ENCODE data around the gene GDF15.

The GDF15 gene

GRCh38 chr19:18427080-18427742 is 41.3 kb downstream of the GDF15 start:
- Mint-ChIP-seq H3K4me1 (peaks cover 38% of the 10 kb centered on the region), H3K4me3 (peak overlapping the region; percentile 4), H3K36me3 (ENCODE audit: insufficient read depth) (peaks cover 23% of the 10 kb centered on the region), H3K27ac (ENCODE audit: low read depth) (peak overlapping the region; percentile 85), H3K9me3 (no peaks in the 10 kb centered on the region), H3K27me3 (no peaks in the 10 kb centered on the region)
- ATAC-seq (replicated peaks; ENCODE audit: extremely low read depth, poor library complexity, severe bottlenecking): no peak
- no peak for DNase-seq (ENCODE audit: low spot score in 2 of 2)

- Mint-ChIP-seq H3K4me1 (peaks cover 32% of the 10 kb centered on the region), H3K27me3 (no peaks in the 10 kb centered on the region), H3K4me3 (no peak overlapping the region), H3K27ac (ENCODE audit: low read depth) (peak overlapping the region; percentile 85), H3K9me3 (no peaks in the 10 kb centered on the region), H3K36me3 (ENCODE audit: insufficient read depth) (peaks cover 24% of the 10 kb centered on the region)
- ATAC-seq (replicated peaks; ENCODE audit: extremely low read depth, poor library complexity, severe bottlenecking) (no peak), DNase-seq (ENCODE audit: low spot score in 2 of 2) (no peak)
These were observed 41.8 kb downstream of the GDF15 start for GRCh38 chr19:18427743-18428113.

DNA sequence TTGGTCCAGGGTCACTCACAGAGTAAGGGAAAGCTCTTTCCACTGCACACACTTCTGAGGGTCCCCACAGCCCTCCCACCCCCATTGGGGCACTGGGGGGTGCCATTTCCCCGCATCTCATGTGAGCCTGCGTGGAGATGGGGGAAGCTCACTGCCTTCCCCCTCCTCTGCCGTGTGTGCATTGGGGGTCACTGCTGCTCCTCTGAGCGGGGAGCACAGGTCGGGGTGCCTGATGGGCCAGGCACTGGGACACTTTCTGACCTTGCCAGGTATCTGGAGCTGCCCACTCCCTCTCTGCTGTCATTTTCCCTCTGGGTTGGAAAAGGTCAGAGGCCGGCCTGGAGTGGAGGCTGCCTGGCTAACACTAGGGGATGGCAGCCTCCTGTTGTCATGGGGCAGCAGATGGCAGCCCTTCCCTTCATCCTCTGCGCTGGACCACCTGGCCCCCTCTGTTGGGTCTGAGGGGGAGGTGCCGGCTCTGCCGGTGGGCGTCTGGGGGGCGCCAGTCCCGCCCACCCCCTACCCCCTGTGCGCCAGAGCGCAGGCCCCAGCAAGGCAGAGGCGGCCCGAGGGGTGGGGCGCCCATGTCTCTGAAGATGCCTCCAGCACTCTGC is 42.3 kb downstream of the GDF15 start:
- H3K27me3 Mint-ChIP-seq: no peaks in the 10 kb centered on the region
- no peaks in the 10 kb centered on the region for H3K9me3 Mint-ChIP-seq
- peaks cover 27% of the 10 kb centered on the region for H3K4me1 Mint-ChIP-seq
- H3K27ac Mint-ChIP-seq (ENCODE audit: low read depth): peak overlapping the region; percentile 85
- DNase-seq (ENCODE audit: low spot score in 2 of 2) (no peak), ATAC-seq (replicated peaks; ENCODE audit: extremely low read depth, poor library complexity, severe bottlenecking) (no peak)
- H3K4me3 Mint-ChIP-seq: peak overlapping the region; percentile 59
- peaks cover 25% of the 10 kb centered on the region for H3K36me3 Mint-ChIP-seq (ENCODE audit: insufficient read depth)

- Mint-ChIP-seq H3K27ac (ENCODE audit: low read depth) (peak overlapping the region; percentile 85), H3K4me3 (peak overlapping the region; percentile 59), H3K4me1 (peaks cover 19% of the 10 kb centered on the region), H3K27me3 (no peaks in the 10 kb centered on the region), H3K9me3 (no peaks in the 10 kb centered on the region), H3K36me3 (ENCODE audit: insufficient read depth) (peaks cover 22% of the 10 kb centered on the region)
- peak; percentile 86 for ATAC-seq (replicated peaks; ENCODE audit: extremely low read depth, poor library complexity, severe bottlenecking)
- DNase-seq (ENCODE audit: low spot score in 2 of 2): peak; percentile 86 to 91
These were observed 43.1 kb downstream of the GDF15 start for GRCh38 chr19:18428787-18429674.

- H3K9me3 Mint-ChIP-seq: no peaks in the 10 kb centered on the region
- peaks cover 26% of the 10 kb centered on the region for H3K36me3 Mint-ChIP-seq (ENCODE audit: insufficient read depth)
- no peaks in the 10 kb centered on the region for H3K27me3 Mint-ChIP-seq
- H3K4me3 Mint-ChIP-seq: peak overlapping the region; percentile 59
- DNase-seq (ENCODE audit: low spot score in 2 of 2): no peak
- peaks cover 11% of the 10 kb centered on the region for H3K4me1 Mint-ChIP-seq
- peak; percentile 9 for ATAC-seq (replicated peaks; ENCODE audit: extremely low read depth, poor library complexity, severe bottlenecking)
- H3K27ac Mint-ChIP-seq (ENCODE audit: low read depth): peak overlapping the region; percentile 85
These were observed 43.9 kb downstream of the GDF15 start for GRCh38 chr19:18429717-18430416.

DNA sequence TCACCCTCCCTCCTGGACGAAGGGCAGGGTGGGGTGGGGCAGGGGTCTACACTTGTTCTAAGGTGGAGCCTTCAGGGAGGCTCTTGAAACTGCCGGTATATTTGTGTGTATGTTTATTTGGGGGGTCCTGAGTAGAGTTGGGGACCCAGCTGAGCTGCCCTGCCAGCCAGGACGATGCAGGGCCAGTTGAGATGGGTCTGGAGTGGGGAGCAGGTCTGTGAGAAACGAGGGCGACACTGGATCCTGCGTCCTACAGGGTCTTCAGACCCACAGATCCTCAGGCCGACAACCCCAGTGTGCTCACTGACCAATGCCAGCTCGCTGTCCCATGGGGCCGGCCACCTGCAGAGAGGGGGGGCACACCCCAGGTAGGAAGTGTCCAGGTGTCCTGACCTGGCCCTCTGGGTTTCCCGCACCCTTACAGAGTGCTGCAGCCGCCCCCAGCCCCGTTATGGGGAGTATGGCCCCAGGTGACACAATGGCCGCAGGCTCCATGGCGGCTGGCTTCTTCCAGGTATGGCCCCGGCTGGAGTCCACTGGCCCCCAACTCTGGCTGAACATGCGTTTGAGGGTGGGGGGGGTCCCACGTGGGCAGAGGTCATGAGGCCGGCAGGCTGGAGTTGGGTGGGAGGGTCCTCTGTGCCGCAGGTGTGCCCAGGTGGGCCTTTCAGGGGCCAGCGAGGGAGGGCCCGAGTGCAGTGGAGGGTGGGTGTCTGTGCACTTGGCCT is 44.6 kb downstream of the GDF15 start:
- Mint-ChIP-seq H3K36me3 (ENCODE audit: insufficient read depth) (peaks cover 27% of the 10 kb centered on the region), H3K27me3 (no peaks in the 10 kb centered on the region), H3K4me1 (peaks cover 7% of the 10 kb centered on the region), H3K27ac (ENCODE audit: low read depth) (peak overlapping the region; percentile 85), H3K4me3 (peak overlapping the region; percentile 59), H3K9me3 (no peaks in the 10 kb centered on the region)
- ATAC-seq (replicated peaks; ENCODE audit: extremely low read depth, poor library complexity, severe bottlenecking) (no peak), DNase-seq (ENCODE audit: low spot score in 2 of 2) (no peak)

DNA sequence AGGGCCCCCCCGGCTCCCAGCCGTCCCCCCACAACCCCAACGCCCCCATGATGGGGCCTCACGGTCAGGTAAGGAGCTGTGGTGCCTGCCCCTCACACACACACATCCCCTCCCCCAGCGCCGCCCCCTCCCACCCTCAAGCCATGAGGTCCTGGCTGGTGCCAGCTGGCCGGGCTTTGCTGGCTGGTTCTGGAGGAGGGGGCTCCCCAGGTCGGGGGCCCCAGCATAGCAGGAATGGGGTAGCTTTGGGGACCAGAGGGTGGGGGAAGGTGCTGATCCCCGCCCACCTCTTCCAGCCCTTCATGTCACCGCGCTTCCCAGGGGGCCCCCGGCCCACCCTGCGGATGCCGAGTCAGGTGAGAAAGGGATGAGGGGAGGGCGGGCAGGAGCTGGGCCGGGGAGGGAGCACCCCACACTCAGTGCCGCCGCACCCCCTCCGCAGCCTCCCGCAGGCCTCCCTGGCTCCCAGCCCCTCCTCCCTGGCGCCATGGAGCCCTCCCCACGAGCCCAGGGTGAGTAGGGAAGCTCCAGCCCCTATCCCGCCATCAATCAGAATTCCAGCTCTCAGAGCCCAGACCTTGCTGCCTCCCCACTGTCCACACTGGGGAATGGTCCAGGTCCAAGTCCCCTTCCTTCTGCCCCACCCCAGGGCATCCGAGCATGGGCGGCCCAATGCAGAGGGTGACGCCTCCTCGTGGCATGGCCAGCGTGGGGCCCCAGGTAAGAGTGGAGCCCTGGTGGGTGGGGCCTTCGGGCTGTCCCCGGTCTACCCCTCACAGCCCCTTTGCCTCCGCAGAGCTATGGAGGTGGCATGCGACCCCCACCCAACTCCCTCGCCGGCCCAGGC is 45.6 kb downstream of the GDF15 start:
- Mint-ChIP-seq H3K27me3 (no peaks in the 10 kb centered on the region), H3K36me3 (ENCODE audit: insufficient read depth) (peaks cover 23% of the 10 kb centered on the region), H3K9me3 (no peaks in the 10 kb centered on the region), H3K4me1 (peaks cover 8% of the 10 kb centered on the region), H3K27ac (ENCODE audit: low read depth) (no peak overlapping the region), H3K4me3 (peak overlapping the region; percentile 54)
- DNase-seq (ENCODE audit: low spot score in 2 of 2): no peak
- no peak for ATAC-seq (replicated peaks; ENCODE audit: extremely low read depth, poor library complexity, severe bottlenecking)

DNA sequence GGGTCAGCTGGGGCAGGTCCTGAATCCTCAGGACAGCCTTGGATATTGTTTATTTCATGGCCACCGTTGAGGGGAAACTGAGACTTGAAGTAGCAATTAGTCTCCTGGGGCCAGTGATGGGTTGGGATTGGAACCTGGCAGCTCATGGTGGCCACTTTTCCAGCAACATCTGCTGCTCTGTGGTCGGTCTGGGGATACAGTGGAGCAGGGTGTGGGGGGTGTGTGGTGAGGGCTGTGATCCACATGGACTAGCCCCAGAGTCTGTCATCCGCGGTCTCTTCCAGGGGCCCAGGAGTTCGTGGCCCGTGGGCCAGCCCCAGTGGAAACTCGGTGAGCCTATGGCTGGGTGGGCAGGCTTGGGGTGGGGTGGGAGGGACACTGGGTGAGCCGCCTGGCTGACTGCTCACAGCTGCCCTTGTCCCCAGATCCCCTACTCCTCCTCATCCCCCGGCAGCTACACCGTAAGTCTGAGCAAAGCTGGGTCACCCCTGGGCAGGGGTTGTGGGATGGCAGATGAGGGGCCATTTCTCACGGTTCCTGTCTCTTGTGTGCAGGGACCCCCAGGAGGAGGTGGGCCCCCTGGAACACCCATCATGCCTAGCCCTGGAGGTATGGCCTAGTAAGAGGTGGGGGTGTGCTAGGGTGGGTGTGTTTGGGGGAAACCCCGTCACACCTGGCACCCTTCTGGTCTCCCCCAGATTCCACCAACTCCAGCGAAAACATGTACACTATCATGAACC is 46.5 kb downstream of the GDF15 start:
- DNase-seq (ENCODE audit: low spot score in 2 of 2) (no peak), ATAC-seq (replicated peaks; ENCODE audit: extremely low read depth, poor library complexity, severe bottlenecking) (no peak)
- peak overlapping the region; percentile 54 for H3K4me3 Mint-ChIP-seq
- no peaks in the 10 kb centered on the region for H3K27me3 Mint-ChIP-seq
- no peaks in the 10 kb centered on the region for H3K9me3 Mint-ChIP-seq
- H3K36me3 Mint-ChIP-seq (ENCODE audit: insufficient read depth): peaks cover 25% of the 10 kb centered on the region
- no peak overlapping the region for H3K27ac Mint-ChIP-seq (ENCODE audit: low read depth)
- peaks cover 9% of the 10 kb centered on the region for H3K4me1 Mint-ChIP-seq

DNA sequence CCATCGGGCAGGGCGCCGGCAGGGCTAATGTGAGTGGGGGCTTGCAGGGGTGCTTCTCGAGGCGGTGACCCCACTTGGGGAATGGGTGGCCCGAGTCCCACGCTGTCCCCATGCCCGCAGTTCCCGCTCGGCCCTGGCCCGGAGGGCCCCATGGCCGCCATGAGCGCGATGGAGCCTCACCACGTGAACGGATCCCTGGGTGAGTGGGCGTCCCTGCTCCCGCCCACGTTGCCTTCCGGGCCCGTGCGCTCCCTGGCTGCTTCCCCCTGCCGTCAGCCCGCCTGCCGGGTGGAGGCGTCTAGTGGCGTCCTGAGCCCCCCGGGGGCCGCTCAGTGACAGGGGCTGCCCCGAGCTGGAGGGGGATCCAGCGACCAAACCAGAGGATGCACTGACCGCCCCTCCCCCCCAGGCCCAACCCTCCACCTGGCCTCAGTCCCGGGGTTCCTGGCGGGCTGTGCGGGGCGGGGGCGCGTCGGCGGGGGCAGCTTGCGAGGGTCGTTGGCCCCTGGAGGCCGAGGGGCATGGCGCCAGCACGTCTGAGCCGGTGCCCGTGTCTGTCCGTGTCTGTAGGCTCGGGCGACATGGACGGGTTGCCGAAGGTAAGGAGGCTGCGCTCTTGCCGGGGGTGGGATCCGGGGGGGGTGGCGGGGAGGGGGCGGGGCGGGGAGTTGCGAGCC is 47.2 kb downstream of the GDF15 start:
- Mint-ChIP-seq H3K36me3 (ENCODE audit: insufficient read depth) (peaks cover 25% of the 10 kb centered on the region), H3K27ac (ENCODE audit: low read depth) (no peak overlapping the region), H3K9me3 (no peaks in the 10 kb centered on the region), H3K4me3 (peak overlapping the region; percentile 54), H3K27me3 (no peaks in the 10 kb centered on the region), H3K4me1 (peaks cover 9% of the 10 kb centered on the region)
- DNase-seq (ENCODE audit: low spot score in 2 of 2) (no peak), ATAC-seq (replicated peaks; ENCODE audit: extremely low read depth, poor library complexity, severe bottlenecking) (no peak)

GRCh38 chr19:18433735-18434398 is 47.9 kb downstream of the GDF15 start:
- peak overlapping the region; percentile 79 for H3K27ac Mint-ChIP-seq (ENCODE audit: low read depth)
- peaks cover 9% of the 10 kb centered on the region for H3K4me1 Mint-ChIP-seq
- ATAC-seq (replicated peaks; ENCODE audit: extremely low read depth, poor library complexity, severe bottlenecking) (no peak), DNase-seq (ENCODE audit: low spot score in 2 of 2) (no peak)
- no peaks in the 10 kb centered on the region for H3K27me3 Mint-ChIP-seq
- H3K4me3 Mint-ChIP-seq: peak overlapping the region; percentile 63
- H3K36me3 Mint-ChIP-seq (ENCODE audit: insufficient read depth): peaks cover 25% of the 10 kb centered on the region
- no peaks in the 10 kb centered on the region for H3K9me3 Mint-ChIP-seq
